ENCODE measurements around the gene LAMA5. TPM values are rescaled to one million over a fixed set of nuclear protein-coding genes. Genes with fewer than 3 reads are reported as not detected.

Gene LAMA5
- polyA plus RNA-seq, 1 donor (not counting 4 experiments of a cell fraction or from before 2014, with no cell fraction given), result 8.7 TPM

DNA sequence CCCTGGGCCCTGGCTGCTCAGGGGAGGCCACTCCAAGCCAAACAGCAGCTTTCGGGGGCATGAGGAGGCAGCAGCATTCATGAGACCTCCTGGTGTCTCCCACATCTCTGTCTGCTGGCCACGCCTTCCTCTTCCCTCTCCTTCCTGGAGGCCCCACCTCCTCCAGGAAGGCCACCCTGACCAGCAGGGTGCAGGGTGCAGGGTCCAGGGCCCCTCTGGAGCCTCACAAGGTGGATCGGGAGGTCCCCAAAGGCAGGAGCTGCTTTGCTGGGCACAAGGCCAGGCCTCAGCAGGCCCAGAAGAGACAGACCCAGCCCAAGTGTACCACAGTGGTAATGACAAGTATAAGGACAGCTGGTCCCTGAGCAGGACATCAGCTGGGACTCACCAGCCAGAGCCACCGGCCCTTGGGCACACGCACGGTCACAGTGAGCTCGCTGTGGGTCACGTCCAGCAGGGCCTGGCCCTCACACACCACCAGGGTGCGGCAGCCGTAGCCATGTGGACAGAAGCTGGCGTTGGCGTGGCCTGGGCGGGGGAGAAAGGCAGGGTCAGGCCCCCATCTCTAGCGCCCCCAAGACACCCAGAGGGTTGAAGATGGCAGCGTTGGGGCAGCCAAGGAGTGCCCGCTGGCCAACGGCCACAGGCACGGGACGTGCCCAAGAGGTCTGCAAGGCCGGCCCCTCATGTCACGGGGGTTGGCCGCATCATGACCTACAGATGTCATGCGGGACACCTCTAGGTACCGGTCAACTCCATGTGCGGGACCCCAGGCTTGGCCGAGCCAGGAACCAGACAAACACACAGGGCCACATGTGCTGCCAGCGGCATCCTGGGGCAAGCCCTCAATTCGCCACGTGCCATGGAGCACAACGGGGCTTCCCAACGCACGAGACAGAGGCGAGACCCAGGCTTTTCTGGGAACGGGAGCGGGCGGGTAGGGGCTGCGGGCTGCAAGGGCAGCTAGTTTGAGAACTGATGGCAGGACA lies 37.4 kb downstream of the LAMA5 start:
- H3K4me3 ChIP-seq (ENCODE audit: control insufficient read depth in 2 of 3, extremely low read depth in 1 of 3, insufficient read depth in 2 of 3, low read depth in 1 of 3, low read length in 3 of 3), result no peak overlapping the region
- dilution Hi-C loops (cut with MboI; ENCODE audit: extremely low pct_ligation_motif_present, low sequenced_read_pairs), result no loop called here
- FAIRE-seq (no peak), DNase-seq (ENCODE audit: low read depth, low spot score) (no peak)
- no peaks in the 10 kb centered on the region for H3K9me3 ChIP-seq (ENCODE audit: control insufficient read depth, low read depth, low read length)
- H3K9me1 ChIP-seq (ENCODE audit: control insufficient read depth, extremely low read depth, insufficient read depth, low read length), result no peaks in the 10 kb centered on the region
- no peaks in the 10 kb centered on the region for H4K20me1 ChIP-seq (ENCODE audit: control insufficient read depth, extremely low read depth, insufficient read depth, low read length)
- no peaks in the 10 kb centered on the region for H3K4me1 ChIP-seq (ENCODE audit: control insufficient read depth, extremely low read depth, insufficient read depth, low read length)
- H3K4me2 ChIP-seq (ENCODE audit: control insufficient read depth, extremely low read depth, insufficient read depth, low read depth, low read length), result no peak overlapping the region
- H2AFZ ChIP-seq (ENCODE audit: control insufficient read depth, low read length), result no peak overlapping the region
- no peak overlapping the region for H3K27ac ChIP-seq (ENCODE audit: control insufficient read depth, insufficient read depth, low read length)
- H3K36me3 ChIP-seq (ENCODE audit: control insufficient read depth in 2 of 2, extremely low read depth in 1 of 2, insufficient read depth in 2 of 2, low read length in 2 of 2), result peaks cover 53 to 65% of the 10 kb centered on the region in 2 experiments
- no peaks in the 10 kb centered on the region for H3K79me2 ChIP-seq (ENCODE audit: control insufficient read depth, insufficient read depth, low read length)
- TF ChIP-seq, protein P1, sequence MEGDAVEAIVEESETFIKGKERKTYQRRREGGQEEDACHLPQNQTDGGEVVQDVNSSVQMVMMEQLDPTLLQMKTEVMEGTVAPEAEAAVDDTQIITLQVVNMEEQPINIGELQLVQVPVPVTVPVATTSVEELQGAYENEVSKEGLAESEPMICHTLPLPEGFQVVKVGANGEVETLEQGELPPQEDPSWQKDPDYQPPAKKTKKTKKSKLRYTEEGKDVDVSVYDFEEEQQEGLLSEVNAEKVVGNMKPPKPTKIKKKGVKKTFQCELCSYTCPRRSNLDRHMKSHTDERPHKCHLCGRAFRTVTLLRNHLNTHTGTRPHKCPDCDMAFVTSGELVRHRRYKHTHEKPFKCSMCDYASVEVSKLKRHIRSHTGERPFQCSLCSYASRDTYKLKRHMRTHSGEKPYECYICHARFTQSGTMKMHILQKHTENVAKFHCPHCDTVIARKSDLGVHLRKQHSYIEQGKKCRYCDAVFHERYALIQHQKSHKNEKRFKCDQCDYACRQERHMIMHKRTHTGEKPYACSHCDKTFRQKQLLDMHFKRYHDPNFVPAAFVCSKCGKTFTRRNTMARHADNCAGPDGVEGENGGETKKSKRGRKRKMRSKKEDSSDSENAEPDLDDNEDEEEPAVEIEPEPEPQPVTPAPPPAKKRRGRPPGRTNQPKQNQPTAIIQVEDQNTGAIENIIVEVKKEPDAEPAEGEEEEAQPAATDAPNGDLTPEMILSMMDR (optimal IDR thresholded peaks at IDR 0.05 in 1 of 3, IDR thresholded peaks at IDR 0.05 in 1 of 3, conservative IDR thresholded peaks at IDR 0.05 in 1 of 3; ENCODE audit: extremely low read depth in 1 of 3, insufficient read depth in 2 of 3, low read length in 3 of 3), result no peak
- TF ChIP-seq EZH2 (IDR thresholded peaks at IDR 0.05; ENCODE audit: low read length), result no peak
- H3K27me3 ChIP-seq (ENCODE audit: control insufficient read depth, extremely low read depth, insufficient read depth, low read length), result no peaks in the 10 kb centered on the region
- no peak overlapping the region for H3K9ac ChIP-seq (ENCODE audit: control insufficient read depth, extremely low read depth, insufficient read depth, low read length)

DNA sequence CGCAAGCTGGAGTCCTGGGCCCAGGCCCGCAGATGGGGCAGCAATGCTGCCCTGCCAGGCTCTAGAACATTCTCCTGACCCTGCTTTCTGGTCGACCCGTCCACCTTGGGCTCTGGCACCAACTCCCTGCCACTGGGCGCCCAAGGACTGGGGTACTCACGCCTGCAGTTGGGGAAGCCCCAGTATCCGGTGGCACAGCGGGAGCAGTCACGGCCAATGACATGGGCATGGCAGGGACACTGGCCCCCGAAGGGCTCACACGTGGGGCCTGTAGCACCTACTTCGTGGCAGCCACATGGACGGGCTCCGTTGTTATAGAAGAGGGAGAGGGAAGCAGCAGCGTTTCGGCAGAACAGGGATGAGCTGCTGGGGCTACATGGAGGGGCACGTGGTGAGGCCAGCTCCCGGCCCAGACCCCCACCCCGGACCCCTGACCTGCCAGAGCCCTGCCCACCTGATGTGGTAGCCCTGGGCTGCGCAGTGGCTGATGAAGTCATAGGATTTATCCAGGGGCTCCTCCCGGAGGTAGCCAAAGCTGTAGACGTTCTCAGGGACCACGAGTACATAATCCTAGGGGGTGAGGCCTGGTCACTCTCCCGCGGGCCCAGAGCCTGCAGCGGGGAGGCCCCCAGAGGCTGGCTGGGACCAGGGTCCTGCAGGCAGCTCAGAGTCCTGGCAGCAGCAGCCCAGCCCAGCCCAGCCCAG lies 38.3 kb downstream of the LAMA5 start:
- Histone ChIP-seq H3K4me3 (ENCODE audit: control insufficient read depth in 2 of 3, extremely low read depth in 1 of 3, insufficient read depth in 2 of 3, low read depth in 1 of 3, low read length in 3 of 3) (no peak overlapping the region), H3K79me2 (ENCODE audit: control insufficient read depth, insufficient read depth, low read length) (no peaks in the 10 kb centered on the region), H3K9me1 (ENCODE audit: control insufficient read depth, extremely low read depth, insufficient read depth, low read length) (no peaks in the 10 kb centered on the region), H2AFZ (ENCODE audit: control insufficient read depth, low read length) (no peak overlapping the region), H3K4me1 (ENCODE audit: control insufficient read depth, extremely low read depth, insufficient read depth, low read length) (no peaks in the 10 kb centered on the region), H3K9me3 (ENCODE audit: control insufficient read depth, low read depth, low read length) (no peaks in the 10 kb centered on the region), H4K20me1 (ENCODE audit: control insufficient read depth, extremely low read depth, insufficient read depth, low read length) (no peaks in the 10 kb centered on the region), H3K4me2 (ENCODE audit: control insufficient read depth, extremely low read depth, insufficient read depth, low read depth, low read length) (no peak overlapping the region), H3K27me3 (ENCODE audit: control insufficient read depth, extremely low read depth, insufficient read depth, low read length) (no peaks in the 10 kb centered on the region), H3K27ac (ENCODE audit: control insufficient read depth, insufficient read depth, low read length) (no peak overlapping the region), H3K36me3 (ENCODE audit: control insufficient read depth in 2 of 2, extremely low read depth in 1 of 2, insufficient read depth in 2 of 2, low read length in 2 of 2) (peaks cover 60 to 66% of the 10 kb centered on the region in 2 experiments), H3K9ac (ENCODE audit: control insufficient read depth, extremely low read depth, insufficient read depth, low read length) (no peak overlapping the region)
- dilution Hi-C loops (cut with MboI; ENCODE audit: extremely low pct_ligation_motif_present, low sequenced_read_pairs), result no loop called here
- no peak for TF ChIP-seq EZH2 (IDR thresholded peaks at IDR 0.05; ENCODE audit: low read length)
- TF ChIP-seq, protein P1 (optimal IDR thresholded peaks at IDR 0.05 in 1 of 3, IDR thresholded peaks at IDR 0.05 in 1 of 3, conservative IDR thresholded peaks at IDR 0.05 in 1 of 3; ENCODE audit: extremely low read depth in 1 of 3, insufficient read depth in 2 of 3, low read length in 3 of 3), result no peak
- FAIRE-seq (no peak), DNase-seq (ENCODE audit: low read depth, low spot score) (no peak)

All from keratinocyte (primary cell).